Calu3 (cell line): ENCODE measurements around the gene NELL1. TPM values are rescaled to one million over a fixed set of nuclear protein-coding genes. Genes with fewer than 3 reads are reported as not detected.

Experiments used
- BruUV-seq: library from RNA; stranded (reverse); fragments of 400-500 nt; replicated peaks from 2 replicates; lab custom pipeline; 2021; lab: Mats Ljungman, UMichigan
- CTCF ChIA-PET: fragments of 300-600 bp; sonication (Branson Sonifier 250); formaldehyde crosslinking; loops from one replicate; lab custom pipeline; 2022; ENCODE audit warnings: antibody characterized with exemption; lab: Charles Lee
- DNase-seq: peaks from one replicate; pipeline ENCODE4 v3.0.0; 2022
- H3K27ac Mint-ChIP-seq: one replicate; pipeline ENCODE4 v1.8.0; 2022; ENCODE audit warnings: mixed read lengths; ENCODE audit not compliant: unreplicated experiment
- H3K27me3 Mint-ChIP-seq: one replicate; pipeline ENCODE4 v1.8.0; 2022; ENCODE audit warnings: mixed read lengths; ENCODE audit not compliant: unreplicated experiment
- H3K36me3 Mint-ChIP-seq: one replicate; pipeline ENCODE4 v1.8.0; 2022; ENCODE audit warnings: mild to moderate bottlenecking, moderate library complexity, mixed read lengths; ENCODE audit not compliant: insufficient read depth, unreplicated experiment
- H3K4me1 Mint-ChIP-seq: one replicate; pipeline ENCODE4 v1.8.0; 2022; ENCODE audit warnings: mild to moderate bottlenecking, low read depth, mixed read lengths; ENCODE audit not compliant: unreplicated experiment
- H3K4me3 Mint-ChIP-seq: one replicate; pipeline ENCODE4 v1.8.0; 2022; ENCODE audit warnings: mild to moderate bottlenecking, low read depth, moderate library complexity, mixed read lengths; ENCODE audit not compliant: unreplicated experiment
- H3K9me3 Mint-ChIP-seq: one replicate; pipeline ENCODE4 v1.8.0; 2022; ENCODE audit warnings: low read depth, mixed read lengths; ENCODE audit not compliant: unreplicated experiment
- intact Hi-C: fragments of 100-400 bp; cut with micrococcal nuclease; formaldehyde crosslinking; loops from one replicate; pipeline ENCODE4 v1.10.0; 2022; ENCODE audit not compliant: unreplicated experiment
- total RNA-seq: library from RNA; stranded (reverse); gene quantifications from 2 replicates; pipeline ENCODE4 v1.2.3, GENCODE V29; 2022
- TF ChIP-seq, protein P1 (sequence below): fragments of 200-600 bp; IDR thresholded peaks from one replicate; pipeline ENCODE4 v1.8.0; 2022; ENCODE audit warnings: antibody characterized with exemption; ENCODE audit not compliant: unreplicated experiment

NELL1 gene
- total RNA-seq, 1 experiment from 2014 or later = not detected

DNA sequence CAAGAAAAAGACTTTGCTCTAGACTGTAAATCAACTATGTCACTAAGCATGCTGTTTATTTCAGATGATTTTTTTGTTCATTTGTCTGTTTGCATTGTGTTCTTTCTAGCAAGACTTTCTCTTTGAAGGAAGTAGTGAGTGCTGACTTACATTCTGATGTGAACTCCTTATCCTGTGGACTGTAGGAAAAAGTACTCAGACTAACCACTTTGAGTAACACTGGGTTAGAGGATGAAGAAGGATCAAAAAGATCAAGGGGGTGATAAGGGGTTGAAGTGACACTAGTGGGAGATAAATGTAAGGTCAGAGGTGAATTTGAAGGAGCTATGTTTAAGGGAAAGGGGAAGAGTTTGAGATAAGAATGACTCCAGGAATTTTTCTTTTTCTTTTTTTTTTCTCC lies 369.4 kb downstream of the NELL1 start:
- Mint-ChIP-seq H3K9me3 (peaks cover 11% of the 10 kb centered on the region), H3K4me1 (no peaks in the 10 kb centered on the region), H3K27me3 (no peaks in the 10 kb centered on the region), H3K27ac (no peak overlapping the region), H3K4me3 (no peak overlapping the region), H3K36me3 (no peaks in the 10 kb centered on the region)
- BruUV-seq = no TSS peak
- intact Hi-C loops = no loop called here
- DNase-seq = no peak
- CTCF ChIA-PET = no interaction called here
- TF ChIP-seq, protein P1, sequence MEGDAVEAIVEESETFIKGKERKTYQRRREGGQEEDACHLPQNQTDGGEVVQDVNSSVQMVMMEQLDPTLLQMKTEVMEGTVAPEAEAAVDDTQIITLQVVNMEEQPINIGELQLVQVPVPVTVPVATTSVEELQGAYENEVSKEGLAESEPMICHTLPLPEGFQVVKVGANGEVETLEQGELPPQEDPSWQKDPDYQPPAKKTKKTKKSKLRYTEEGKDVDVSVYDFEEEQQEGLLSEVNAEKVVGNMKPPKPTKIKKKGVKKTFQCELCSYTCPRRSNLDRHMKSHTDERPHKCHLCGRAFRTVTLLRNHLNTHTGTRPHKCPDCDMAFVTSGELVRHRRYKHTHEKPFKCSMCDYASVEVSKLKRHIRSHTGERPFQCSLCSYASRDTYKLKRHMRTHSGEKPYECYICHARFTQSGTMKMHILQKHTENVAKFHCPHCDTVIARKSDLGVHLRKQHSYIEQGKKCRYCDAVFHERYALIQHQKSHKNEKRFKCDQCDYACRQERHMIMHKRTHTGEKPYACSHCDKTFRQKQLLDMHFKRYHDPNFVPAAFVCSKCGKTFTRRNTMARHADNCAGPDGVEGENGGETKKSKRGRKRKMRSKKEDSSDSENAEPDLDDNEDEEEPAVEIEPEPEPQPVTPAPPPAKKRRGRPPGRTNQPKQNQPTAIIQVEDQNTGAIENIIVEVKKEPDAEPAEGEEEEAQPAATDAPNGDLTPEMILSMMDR = no peak

DNA sequence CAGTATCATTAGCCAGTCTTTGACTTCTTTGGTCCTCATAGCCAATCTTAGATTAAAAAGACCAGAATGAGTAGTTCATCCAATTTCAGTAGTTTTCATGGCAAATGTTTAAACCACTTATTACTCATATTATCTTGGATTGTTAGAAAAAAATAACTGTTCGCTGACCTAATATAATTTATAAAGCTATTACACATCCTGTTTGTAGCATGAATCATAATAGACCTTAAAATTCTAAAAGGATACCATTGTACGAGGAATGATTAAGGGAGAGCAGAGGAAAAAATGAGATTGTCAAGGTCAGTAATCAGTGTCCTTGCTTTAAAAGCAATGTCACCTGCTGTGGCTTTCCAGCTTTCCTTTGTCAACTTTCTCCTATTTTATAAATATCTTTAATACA lies 371.2 kb downstream of the NELL1 start:
- BruUV-seq = no TSS peak
- Mint-ChIP-seq H3K36me3 (no peaks in the 10 kb centered on the region), H3K4me3 (no peak overlapping the region), H3K27ac (no peak overlapping the region), H3K27me3 (no peaks in the 10 kb centered on the region), H3K4me1 (no peaks in the 10 kb centered on the region), H3K9me3 (peaks cover 6% of the 10 kb centered on the region)
- intact Hi-C loops = no loop called here
- TF ChIP-seq, protein P1 = no peak
- CTCF ChIA-PET = no interaction called here
- no peak for DNase-seq

DNA sequence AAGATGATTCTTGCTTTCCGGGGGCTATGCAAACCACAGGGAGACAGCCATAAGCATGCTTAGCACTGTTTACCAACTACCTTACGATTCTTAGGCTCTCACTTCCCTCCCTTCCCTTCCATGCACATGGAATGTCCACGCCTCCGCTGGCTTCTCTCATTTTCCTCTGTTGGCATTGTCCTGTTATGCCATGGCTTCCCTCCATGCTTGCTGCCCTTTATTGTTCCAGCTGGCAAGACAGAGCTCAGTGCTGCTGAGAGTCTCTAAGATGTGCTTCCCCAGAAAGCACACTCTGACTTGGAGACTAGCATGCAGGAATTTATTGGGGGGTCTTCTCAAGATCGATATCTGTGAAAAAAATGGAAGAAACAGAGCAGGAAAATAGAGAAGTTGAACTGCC lies 379.2 kb downstream of the NELL1 start:
- Mint-ChIP-seq H3K4me1 (no peaks in the 10 kb centered on the region), H3K36me3 (no peaks in the 10 kb centered on the region), H3K27me3 (no peaks in the 10 kb centered on the region), H3K27ac (no peak overlapping the region), H3K9me3 (peaks cover 5% of the 10 kb centered on the region), H3K4me3 (no peak overlapping the region)
- CTCF ChIA-PET = no interaction called here
- TF ChIP-seq, protein P1 = no peak
- no peak for DNase-seq
- no TSS peak for BruUV-seq
- intact Hi-C loops = no loop called here

DNA sequence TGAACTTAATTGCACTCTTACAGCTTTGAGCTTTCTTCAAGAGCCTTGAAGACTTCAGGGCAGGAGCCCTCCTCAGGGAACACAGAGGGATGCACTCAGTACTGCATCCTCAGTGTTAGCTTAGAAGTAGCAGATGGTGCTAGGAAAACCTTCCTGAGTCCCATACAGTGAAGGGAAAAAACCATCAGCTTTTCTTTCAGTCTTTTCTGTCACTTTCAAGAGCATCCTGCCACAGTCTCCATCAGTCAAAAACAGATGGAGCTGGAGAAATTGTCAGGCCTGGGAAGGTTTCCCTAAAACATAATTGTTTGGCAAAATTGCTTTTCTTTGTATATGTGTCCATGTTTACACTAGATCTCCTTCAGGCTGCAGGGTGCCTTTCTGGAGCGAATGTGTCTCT lies 384.1 kb downstream of the NELL1 start:
- no TSS peak for BruUV-seq
- Mint-ChIP-seq H3K4me1 (no peaks in the 10 kb centered on the region), H3K36me3 (no peaks in the 10 kb centered on the region), H3K4me3 (no peak overlapping the region), H3K27ac (no peak overlapping the region), H3K9me3 (peaks cover 5% of the 10 kb centered on the region), H3K27me3 (no peaks in the 10 kb centered on the region)
- CTCF ChIA-PET = no interaction called here
- TF ChIP-seq, protein P1 = no peak
- intact Hi-C loops = no loop called here
- no peak for DNase-seq

DNA sequence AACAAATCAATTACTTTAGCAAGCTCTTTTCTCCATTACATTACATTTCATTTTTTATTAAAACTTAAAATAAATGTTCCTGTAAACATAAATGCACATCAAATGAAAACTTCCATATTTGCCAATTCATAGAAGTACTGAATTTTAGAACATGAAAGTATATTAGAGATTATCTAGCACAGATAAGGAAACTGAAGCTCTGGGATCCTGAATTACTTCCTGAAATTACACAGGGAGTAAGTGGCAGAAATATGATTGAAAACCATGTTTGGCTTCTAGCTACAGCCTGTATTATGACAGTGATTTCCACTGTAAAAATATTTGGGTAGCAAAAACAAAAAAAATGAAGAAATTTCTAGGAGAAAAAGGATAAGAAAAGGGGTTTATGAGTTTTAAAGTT lies 387.3 kb downstream of the NELL1 start:
- Mint-ChIP-seq H3K27me3 (no peaks in the 10 kb centered on the region), H3K4me3 (no peak overlapping the region), H3K36me3 (no peaks in the 10 kb centered on the region), H3K4me1 (no peaks in the 10 kb centered on the region), H3K9me3 (peaks cover 9% of the 10 kb centered on the region), H3K27ac (no peak overlapping the region)
- CTCF ChIA-PET = no interaction called here
- BruUV-seq = no TSS peak
- TF ChIP-seq, protein P1 = no peak
- intact Hi-C loops = no loop called here
- DNase-seq = no peak
